Pancreas (tissue), 10 donors: ENCODE data around the gene GALNT13. TPM values are rescaled to one million over a fixed set of nuclear protein-coding genes. Genes with fewer than 3 reads are reported as not detected.
A peak's percentile ranks its signal among the peaks of the same experiment; 100 is the strongest.

ENCODE experiments used
- ATAC-seq, 4 donors: fragments of 200-7000 bp; cut with Tn5 transposase; one replicate each; pipeline versions ENCODE4 v1.8.0 to v1.9.1; 2020; ENCODE audit warnings: mild to moderate bottlenecking in 4 of 4, moderate library complexity in 4 of 4
- DNase-seq, 6 donors: peaks; one replicate each; pipeline ENCODE4 v3.0.0-alpha.2; 2020
- FAIRE-seq: peaks from 2 replicates; lab custom pipeline; 2012; peaks lifted over from hg19 to GRCh38; lab: Jason Lieb, UNC
- H3K27ac ChIP-seq, 4 donors: fragments of 200-600 bp; sonication (generic); 1 replicate in 3 of 4; 2 replicates in 1 of 4; pipeline versions ENCODE4 v1.5.0 to v1.8.0; 2020
- H3K27me3 ChIP-seq, 4 donors: fragments of 200-600 bp; one replicate each; pipeline ENCODE4 v1.8.0; 2021
- H3K36me3 ChIP-seq, 3 donors: fragments of 200-600 bp; sonication (generic) in 1 of 3; one replicate each; pipeline versions ENCODE4 v1.5.0 to v1.8.0; 2020 to 2021
- H3K4me1 ChIP-seq, 3 donors: fragments of 200-600 bp; one replicate each; pipeline ENCODE4 v1.8.0; 2021
- H3K4me3 ChIP-seq, 4 donors: fragments of 200-600 bp; sonication (generic) in 2 of 4; one replicate each; pipeline versions ENCODE4 v1.5.0 to v1.8.0; 2020 to 2021
- H3K9me3 ChIP-seq, 4 donors: fragments of 200-600 bp; one replicate each; pipeline ENCODE4 v1.8.0; 2021
- WGBS, 2 donors: extraction: QIAGEN DNeasy Blood & Tissue Kit; methylation state at CpG; one replicate each; pipeline ENCODE4 v1.1.7; 2013; 5-methylcytosine and 5-hydroxymethylcytosine counted together
- intact Hi-C, 3 donors: fragments of 100-400 bp; cut with DNase I; formaldehyde crosslinking; loops; one replicate each; pipeline versions ENCODE4 v1.11.1 to v1.14.2; 2022
- polyA plus RNA-seq, 2 donors: library from polyadenylated mRNA; stranded (reverse); fragments of 200-250 nt; gene quantifications; one replicate each; pipeline ENCODE4 v1.2.3, GENCODE V29; 2013
- total RNA-seq, 6 donors: library from RNA; stranded (reverse); fragmentation: NEBNext Ultra II Directional in 4 of 6; extraction: Animal tissue kit (Norgen Biotek cat#: 25700) in 4 of 6; gene quantifications; one replicate each; pipeline versions ENCODE4 v1.2.1 to v1.2.4, GENCODE V29; 2021 to 2023
- TF ChIP-seq, protein P1 (sequence below), 4 donors: fragments of 200-600 bp; sonication (generic) in 3 of 4; IDR thresholded peaks; one replicate each; pipeline versions ENCODE4 v1.5.0 to v1.8.0; 2021; ENCODE audit warnings: antibody characterized with exemption in 4 of 4
- donor health status: healthy with polysubstance abuse.
- donor health status: DM: no; HTN: no; CAD: no; lungs with moderate emphysema.
- donor health status: DM: no; HTN: no; CAD: no.
- donor health status: control.
- donor health status: control.
- donor health status: Bipolar disorder and iron deficiency.
- donor health status: DM: yes; HTN: yes; CAD: no.
- donor health status: DM: no; HTN: no; CAD: no.
- donor health status: DM: no; HTN: no; CAD: no.
- donor health status: DM: yes; HTN: yes; CAD: no.

Gene GALNT13
- total RNA-seq (1 to 10 TPM in 2 of 6 donors, under 1 TPM in 4; 0.09 to 1.5 (median 0.40) TPM), polyA plus RNA-seq (1 to 10 TPM in 1 of 2 donors, under 1 TPM in 1; 0.95 to 1.8 TPM)

DNA sequence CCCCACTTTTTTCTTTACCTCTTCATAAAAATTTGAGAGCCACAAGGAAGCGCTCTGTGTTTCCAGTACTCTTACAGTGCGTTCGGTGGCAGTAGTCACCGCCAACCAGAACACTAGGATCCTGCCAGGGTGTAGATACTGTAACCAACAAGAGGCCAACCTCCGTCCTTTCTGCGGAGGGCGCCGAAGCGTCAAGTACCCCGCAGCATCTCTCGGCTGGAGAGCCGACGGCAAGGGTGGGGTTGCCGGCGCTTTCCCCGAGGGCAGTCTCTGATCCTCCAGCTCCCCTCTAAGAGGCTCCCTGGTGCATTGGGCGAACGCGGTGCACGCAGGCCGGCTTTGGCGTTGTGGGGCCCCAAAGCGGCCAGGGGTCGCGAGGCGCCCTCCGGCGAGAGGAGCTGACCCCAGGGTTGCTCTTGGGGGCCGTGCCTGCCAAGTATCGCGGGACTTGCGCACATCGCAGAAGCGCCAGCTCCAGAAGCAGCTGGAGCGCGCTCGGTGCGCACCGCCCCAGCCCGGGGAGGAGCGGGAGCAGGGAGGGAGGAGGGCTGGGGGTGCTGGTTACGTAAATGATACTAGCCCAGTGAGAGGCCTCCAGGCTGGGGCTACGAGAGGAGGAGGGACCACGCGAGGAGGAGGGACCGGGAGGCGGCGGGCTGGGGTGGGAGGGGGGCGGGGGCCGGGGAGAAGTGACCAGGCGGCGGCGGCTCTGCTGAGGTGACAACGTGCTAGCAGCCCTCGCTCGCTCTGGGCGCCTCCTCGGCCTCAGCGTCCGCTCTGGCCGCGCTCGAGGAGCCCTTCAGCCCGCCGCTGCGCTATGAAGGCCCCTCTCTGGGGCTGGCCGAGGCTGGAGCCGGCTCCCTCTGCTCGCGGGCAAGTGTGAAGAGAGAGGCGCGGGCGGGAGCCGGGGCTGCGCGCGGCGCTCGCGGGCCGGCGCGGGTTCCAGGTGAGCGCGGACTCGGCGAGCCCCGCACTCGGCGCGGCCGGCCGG lies at the start of gene GALNT13:
GALNT13 (plus strand) TSS at position 692 of the 991 bp plus-strand sequence.
- no peaks in the 10 kb centered on the region for H3K9me3 ChIP-seq
- H3K4me3 ChIP-seq = peak within 1 kb of the TSS in 3 of 4 donors; percentile 10 to 25 (median 14)
- 2 to 3% methylated on average over 63 to 93 of the region's 93 CpGs for WGBS, 2 donors
- ATAC-seq (peak; percentile 80 to 97 (median 94)), DNase-seq (peak; percentile 34 to 72 (median 56)), FAIRE-seq (no peak)
- no peaks in the 10 kb centered on the region for H3K4me1 ChIP-seq
- no peaks in the 10 kb centered on the region for H3K27me3 ChIP-seq
- peak within 1 kb of the TSS in 1 of 4 donors; percentile 28 for H3K27ac ChIP-seq
- TF ChIP-seq, protein P1, sequence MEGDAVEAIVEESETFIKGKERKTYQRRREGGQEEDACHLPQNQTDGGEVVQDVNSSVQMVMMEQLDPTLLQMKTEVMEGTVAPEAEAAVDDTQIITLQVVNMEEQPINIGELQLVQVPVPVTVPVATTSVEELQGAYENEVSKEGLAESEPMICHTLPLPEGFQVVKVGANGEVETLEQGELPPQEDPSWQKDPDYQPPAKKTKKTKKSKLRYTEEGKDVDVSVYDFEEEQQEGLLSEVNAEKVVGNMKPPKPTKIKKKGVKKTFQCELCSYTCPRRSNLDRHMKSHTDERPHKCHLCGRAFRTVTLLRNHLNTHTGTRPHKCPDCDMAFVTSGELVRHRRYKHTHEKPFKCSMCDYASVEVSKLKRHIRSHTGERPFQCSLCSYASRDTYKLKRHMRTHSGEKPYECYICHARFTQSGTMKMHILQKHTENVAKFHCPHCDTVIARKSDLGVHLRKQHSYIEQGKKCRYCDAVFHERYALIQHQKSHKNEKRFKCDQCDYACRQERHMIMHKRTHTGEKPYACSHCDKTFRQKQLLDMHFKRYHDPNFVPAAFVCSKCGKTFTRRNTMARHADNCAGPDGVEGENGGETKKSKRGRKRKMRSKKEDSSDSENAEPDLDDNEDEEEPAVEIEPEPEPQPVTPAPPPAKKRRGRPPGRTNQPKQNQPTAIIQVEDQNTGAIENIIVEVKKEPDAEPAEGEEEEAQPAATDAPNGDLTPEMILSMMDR (IDR thresholded peaks at IDR 0.05) = no peak
- no peaks in the 10 kb centered on the region for H3K36me3 ChIP-seq
- intact Hi-C loops = no loop called here

DNA sequence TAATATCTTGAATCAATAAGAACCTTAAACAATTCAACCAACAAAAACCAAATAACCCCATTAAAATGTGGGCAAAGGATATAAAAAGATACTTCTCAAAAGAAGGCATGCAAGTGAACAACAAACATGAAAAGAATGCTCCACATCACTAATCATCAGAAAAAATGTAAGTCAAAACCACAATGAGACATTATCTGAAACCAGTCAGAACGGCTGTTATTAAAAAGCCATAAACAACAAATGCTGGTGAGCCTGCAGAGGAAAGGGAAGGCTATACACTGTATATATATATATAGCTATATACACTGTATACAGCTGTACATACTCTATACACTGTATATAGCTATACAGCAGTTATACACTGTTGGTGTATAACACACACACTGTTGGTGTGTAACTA lies 47.8 kb upstream of the GALNT13 start:
- Histone ChIP-seq H3K4me1 (no peaks in the 10 kb centered on the region), H3K27me3 (no peaks in the 10 kb centered on the region), H3K9me3 (no peaks in the 10 kb centered on the region), H3K4me3 (no peak overlapping the region), H3K27ac (no peak overlapping the region), H3K36me3 (no peaks in the 10 kb centered on the region)
- 33% methylated on average over 1 of the region's 1 CpG for WGBS, 2 donors
- TF ChIP-seq, protein P1 (IDR thresholded peaks at IDR 0.05) = no peak
- DNase-seq = no peak
- no peak for ATAC-seq
- no peak for FAIRE-seq
- intact Hi-C loops = no loop called here

DNA sequence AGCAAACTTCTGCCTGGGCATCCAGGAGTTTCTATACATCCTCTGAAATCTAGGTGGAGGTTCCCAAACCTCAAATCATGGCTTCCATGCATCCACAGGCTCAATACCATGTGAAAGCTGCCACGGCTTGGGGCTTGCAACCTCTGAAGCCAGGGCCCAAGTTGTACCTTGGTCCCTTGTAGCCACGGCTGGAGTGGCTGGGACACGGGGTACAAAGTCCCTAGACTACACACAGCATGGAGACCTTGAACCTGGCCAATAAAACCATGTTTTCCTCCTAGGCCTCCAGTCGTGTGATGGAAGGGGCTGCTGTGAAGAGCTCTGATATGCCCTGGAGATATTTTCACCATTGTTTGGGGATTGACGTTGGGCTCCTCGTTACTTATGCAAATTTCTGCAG lies 43.4 kb upstream of the GALNT13 start:
- Histone ChIP-seq H3K4me1 (no peaks in the 10 kb centered on the region), H3K27ac (no peak overlapping the region), H3K9me3 (no peaks in the 10 kb centered on the region), H3K36me3 (no peaks in the 10 kb centered on the region), H3K27me3 (no peaks in the 10 kb centered on the region), H3K4me3 (no peak overlapping the region)
- 40 to 42% methylated on average over 6 of the region's 6 CpGs for WGBS, 2 donors
- no peak for FAIRE-seq
- DNase-seq = no peak
- no peak for ATAC-seq
- intact Hi-C loops = no loop called here
- TF ChIP-seq, protein P1 (IDR thresholded peaks at IDR 0.05) = no peak

GRCh38 chr2:153834662-153835061 lies 37.1 kb upstream of the GALNT13 start:
- no peak overlapping the region for H3K27ac ChIP-seq
- intact Hi-C loops = no loop called here
- no peaks in the 10 kb centered on the region for H3K27me3 ChIP-seq
- FAIRE-seq (no peak), ATAC-seq (peak in 1 of 4 donors; percentile 41), DNase-seq (no peak)
- TF ChIP-seq, protein P1 (IDR thresholded peaks at IDR 0.05) = no peak
- no peaks in the 10 kb centered on the region for H3K4me1 ChIP-seq
- no peak overlapping the region for H3K4me3 ChIP-seq
- no peaks in the 10 kb centered on the region for H3K9me3 ChIP-seq
- H3K36me3 ChIP-seq = no peaks in the 10 kb centered on the region
- 46 to 54% methylated on average over 2 of the region's 2 CpGs for WGBS, 2 donors
